IPS-15b (cell line): ENCODE data around the gene TEX14.

Experiments
- H3K27me3 ChIP-seq: one replicate; pipeline ENCODE4 v1.6.1; 2013; ENCODE audit warnings: low read length; ENCODE audit not compliant: control insufficient read depth, insufficient read depth
- H3K36me3 ChIP-seq: one replicate; pipeline ENCODE4 v1.6.1; 2013; ENCODE audit warnings: low read length; ENCODE audit not compliant: control insufficient read depth, insufficient read depth
- H3K4me1 ChIP-seq: one replicate; pipeline ENCODE4 v1.6.1; 2013; ENCODE audit warnings: mild to moderate bottlenecking, low read length; ENCODE audit not compliant: control insufficient read depth, insufficient read depth
- H3K4me3 ChIP-seq: one replicate; pipeline ENCODE4 v1.5.1; 2013; ENCODE audit warnings: low read depth, low read length
- H3K9ac ChIP-seq: one replicate; pipeline ENCODE4 v1.6.1; 2013; ENCODE audit warnings: low read depth, mild to moderate bottlenecking, low read length
- H3K9me3 ChIP-seq: one replicate; pipeline ENCODE4 v1.6.1; 2013; ENCODE audit warnings: mild to moderate bottlenecking, low read length; ENCODE audit not compliant: control insufficient read depth, insufficient read depth

Gene TEX14

DNA sequence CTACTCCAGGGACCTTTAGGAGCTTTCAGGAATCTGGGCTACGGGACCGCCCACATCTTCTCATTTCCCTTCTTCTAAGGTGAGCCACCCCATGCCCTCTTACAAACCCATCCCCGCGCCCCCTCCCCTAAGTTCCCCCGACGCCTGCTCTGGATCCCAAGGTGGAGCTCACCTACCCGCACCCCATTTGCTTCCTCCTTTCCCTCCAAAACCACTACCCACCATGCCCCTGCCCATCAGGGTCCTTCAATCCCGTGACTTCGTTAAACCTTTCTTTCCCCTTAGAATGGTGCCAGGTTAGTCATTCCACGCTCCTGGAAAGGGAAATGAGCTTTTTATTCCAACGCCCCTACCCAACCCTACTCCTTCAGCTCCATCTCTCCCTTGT is 177.1 kb downstream of the TEX14 start:
- Histone ChIP-seq H3K4me3 (peak overlapping the region; percentile 82), H3K9me3 (no peaks in the 10 kb centered on the region), H3K4me1 (peaks cover 17% of the 10 kb centered on the region), H3K9ac (peak overlapping the region; percentile 60), H3K36me3 (peaks cover 24% of the 10 kb centered on the region), H3K27me3 (no peaks in the 10 kb centered on the region)

DNA sequence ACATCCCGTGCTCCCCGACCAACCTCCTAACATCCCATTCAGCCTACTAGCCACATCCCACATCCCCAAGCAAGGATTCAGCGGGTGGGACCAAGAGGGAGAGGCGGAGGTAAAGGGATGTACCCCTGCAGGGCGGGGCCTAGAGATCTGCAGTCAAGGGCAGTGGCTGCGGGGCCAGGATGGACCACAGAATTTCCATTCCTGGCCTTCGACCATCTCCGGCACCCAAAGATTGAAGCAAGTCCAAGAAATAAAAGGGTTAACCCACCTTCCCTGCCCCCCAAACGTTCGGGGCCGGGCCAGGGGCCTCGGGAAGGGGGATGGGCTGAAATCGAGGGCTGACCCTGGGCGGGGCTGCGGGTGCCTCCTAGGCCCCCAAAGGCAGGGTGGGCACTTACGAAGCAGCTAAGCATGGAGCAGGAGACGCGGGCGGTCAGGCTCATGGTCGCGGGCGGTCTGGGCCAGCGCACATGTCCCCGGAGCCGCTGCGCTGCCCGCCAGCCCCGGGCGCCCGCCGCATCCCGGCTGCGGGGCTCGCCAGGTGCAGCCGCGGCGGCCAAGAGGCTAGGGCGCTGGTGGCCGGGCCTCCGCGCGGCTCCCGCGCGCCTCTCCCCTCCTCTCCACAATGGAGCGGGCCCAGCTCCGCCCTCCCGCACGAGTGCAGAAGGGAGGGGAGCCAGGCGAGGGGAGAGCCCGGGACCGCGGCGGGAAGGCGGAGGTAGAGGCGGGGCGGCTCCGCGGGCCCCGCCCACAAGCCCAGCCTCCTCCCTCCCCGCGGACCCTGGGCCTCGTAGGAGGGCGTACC is 177.7 kb downstream of the TEX14 start, which contains the start of gene MTMR4:
Gene MTMR4 (minus strand): TSS at position 674 of the 805 bp plus-strand sequence. CDS start 231 bp downstream, at position 443.
- peaks cover 27% of the 10 kb centered on the region for H3K36me3 ChIP-seq
- H3K9ac ChIP-seq, result peak within 1 kb of the TSS; percentile 60
- peak within 1 kb of the TSS; percentile 82 for H3K4me3 ChIP-seq
- H3K9me3 ChIP-seq, result no peaks in the 10 kb centered on the region
- no peaks in the 10 kb centered on the region for H3K27me3 ChIP-seq
- peaks cover 17% of the 10 kb centered on the region for H3K4me1 ChIP-seq

DNA sequence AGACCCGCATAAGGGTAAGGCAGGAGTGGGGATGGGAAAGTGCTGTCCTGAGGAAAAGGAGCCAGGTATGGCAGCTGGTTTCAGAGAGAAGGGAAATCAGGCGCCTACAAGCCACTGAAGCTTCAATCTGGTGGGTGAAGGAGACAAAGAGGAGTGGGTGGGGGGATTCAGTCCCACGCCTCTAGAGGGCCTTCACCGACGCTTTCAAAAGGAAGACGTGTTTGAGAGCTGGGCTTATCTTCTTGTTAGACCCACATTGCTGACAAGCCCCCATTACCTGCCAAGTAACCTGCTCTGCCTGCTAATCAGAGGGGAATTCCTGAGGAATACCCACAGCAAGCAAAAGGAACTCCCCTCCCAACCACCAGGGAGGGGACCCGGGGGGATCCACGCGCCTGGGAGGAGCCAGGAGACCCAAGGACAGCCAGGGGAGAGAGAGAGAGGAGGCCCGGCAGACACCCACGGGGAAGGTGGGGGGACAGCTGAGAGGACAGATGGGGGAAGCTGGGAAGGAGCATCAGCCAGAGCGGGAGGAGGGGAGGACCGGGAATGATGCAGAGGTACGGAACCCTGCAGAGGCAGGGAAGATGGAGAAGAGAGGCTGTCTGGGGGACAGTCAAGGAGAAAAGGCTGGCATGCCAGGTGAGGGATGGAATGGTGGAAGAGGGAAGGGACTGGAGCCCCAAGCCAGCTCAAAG is 178.4 kb downstream of the TEX14 start:
- Histone ChIP-seq H3K9ac (peak overlapping the region; percentile 29), H3K27me3 (no peaks in the 10 kb centered on the region), H3K9me3 (no peaks in the 10 kb centered on the region), H3K4me3 (peak overlapping the region; percentile 82), H3K36me3 (peaks cover 29% of the 10 kb centered on the region), H3K4me1 (peaks cover 15% of the 10 kb centered on the region)

DNA sequence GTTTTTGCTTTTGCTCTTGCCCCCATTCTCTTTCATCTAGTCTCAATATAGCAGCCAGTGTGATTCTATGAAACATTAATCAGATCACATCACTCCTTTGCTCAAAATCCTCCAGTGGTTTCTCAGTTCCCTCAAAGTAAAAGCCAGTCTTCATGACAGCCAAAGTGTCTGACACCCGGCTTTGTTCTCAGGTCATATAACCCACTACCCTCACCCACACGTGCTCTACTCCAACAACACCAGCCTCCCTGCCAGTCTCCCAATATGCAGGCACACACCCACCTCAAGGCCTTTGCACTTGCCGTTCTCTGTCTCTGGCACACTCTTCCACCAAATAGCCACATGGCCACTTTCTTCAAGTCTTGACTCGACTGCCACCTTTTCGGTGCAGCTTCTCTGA is 181.8 kb downstream of the TEX14 start:
- no peak overlapping the region for H3K9ac ChIP-seq
- H3K36me3 ChIP-seq, result peaks cover 55% of the 10 kb centered on the region
- H3K4me1 ChIP-seq, result peaks cover 5% of the 10 kb centered on the region
- no peaks in the 10 kb centered on the region for H3K9me3 ChIP-seq
- H3K4me3 ChIP-seq, result no peak overlapping the region
- H3K27me3 ChIP-seq, result no peaks in the 10 kb centered on the region

DNA sequence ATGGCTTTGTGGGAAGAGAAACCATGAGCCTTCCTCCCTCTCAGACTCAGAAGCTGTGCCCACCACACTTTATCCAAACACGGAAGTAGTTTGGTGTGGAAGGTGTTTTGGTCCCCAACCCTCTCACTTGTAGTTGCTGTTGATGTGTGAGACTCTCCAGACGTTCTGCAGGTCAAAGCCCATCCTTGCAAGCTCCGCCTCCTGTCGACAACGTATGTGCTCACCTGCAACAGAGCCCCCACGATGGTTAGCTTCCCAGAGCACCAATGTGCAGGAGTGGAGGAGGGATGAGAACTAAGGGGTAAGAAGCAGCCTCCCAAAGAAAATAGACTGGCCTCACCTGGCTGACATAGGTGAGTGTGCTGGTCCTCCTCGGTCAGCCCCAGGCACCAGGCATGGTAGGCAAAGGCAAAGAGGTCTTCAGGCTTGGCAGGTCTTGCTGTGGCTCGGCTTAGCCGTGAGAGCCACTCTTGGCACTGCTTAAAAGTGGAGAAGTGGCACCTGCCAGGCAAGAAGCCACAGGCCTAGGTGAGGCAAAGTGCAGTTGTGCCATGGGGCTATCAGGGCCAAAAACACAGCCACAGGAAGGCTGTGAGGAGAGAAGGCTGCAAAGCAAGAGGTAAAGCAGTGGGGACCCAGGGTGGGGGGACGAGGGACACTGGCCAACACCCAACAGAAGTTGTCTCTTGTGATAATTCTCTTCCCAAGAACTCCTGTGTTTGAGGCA is 183.3 kb downstream of the TEX14 start:
- H3K4me3 ChIP-seq, result no peak overlapping the region
- no peaks in the 10 kb centered on the region for H3K27me3 ChIP-seq
- peaks cover 3% of the 10 kb centered on the region for H3K4me1 ChIP-seq
- peaks cover 69% of the 10 kb centered on the region for H3K36me3 ChIP-seq
- no peaks in the 10 kb centered on the region for H3K9me3 ChIP-seq
- no peak overlapping the region for H3K9ac ChIP-seq

DNA sequence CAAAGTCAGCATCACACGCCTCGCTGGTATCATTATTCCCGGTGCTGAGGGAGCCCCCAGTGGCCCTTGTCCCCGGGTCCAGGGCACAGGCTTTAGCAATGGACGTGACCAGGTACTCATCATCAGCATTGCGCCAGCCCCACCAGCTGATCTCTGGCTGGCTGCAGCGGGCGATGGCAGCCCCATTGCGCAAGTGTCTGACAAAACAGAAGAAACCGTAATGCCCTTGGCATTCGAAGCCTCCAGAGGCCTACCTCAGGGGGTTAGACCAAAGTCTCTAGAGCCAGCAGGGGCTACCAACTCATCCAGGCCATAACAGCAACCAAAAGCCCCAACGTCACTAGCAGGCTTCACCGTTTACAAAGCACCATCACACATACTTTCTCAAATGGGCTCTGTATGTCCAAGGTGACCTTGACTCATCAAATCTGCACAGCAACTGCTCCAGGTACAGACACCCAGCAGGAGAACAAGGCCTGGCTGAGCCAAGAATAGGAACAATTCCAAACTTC is 184.7 kb downstream of the TEX14 start:
- H3K4me3 ChIP-seq, result no peak overlapping the region
- peaks cover 68% of the 10 kb centered on the region for H3K36me3 ChIP-seq
- no peaks in the 10 kb centered on the region for H3K4me1 ChIP-seq
- no peaks in the 10 kb centered on the region for H3K9me3 ChIP-seq
- no peaks in the 10 kb centered on the region for H3K27me3 ChIP-seq
- H3K9ac ChIP-seq, result no peak overlapping the region
